Adrenal gland (tissue), 12 donors: ENCODE measurements around the gene BMP6. TPM values are rescaled to one million over a fixed set of nuclear protein-coding genes. Genes with fewer than 3 reads are reported as not detected.

Source experiments
- DNase-seq, 7 donors: peaks; one replicate each; pipeline ENCODE4 v3.0.0-alpha.2; 2019 to 2020
- H3K27ac ChIP-seq, 5 donors: fragments of 200-600 bp; sonication (generic) in 4 of 5; 1 replicate in 3 of 5; 2 replicates in 2 of 5; pipeline versions ENCODE4 v1.5.1 to v1.8.0; 2016 to 2020; ENCODE audit warnings: mild to moderate bottlenecking in 1 of 5
- H3K27me3 ChIP-seq: fragments of 200-600 bp; 2 replicates; pipeline ENCODE4 v1.8.0; 2021
- H3K36me3 ChIP-seq, 2 donors: fragments of 200-600 bp; replicated peaks in 1 of 2; 1 replicate in 1 of 2; 2 replicates in 1 of 2; pipeline versions ENCODE4 v1.5.1 to v1.8.0; 2018 to 2022
- H3K4me1 ChIP-seq, 2 donors: fragments of 200-600 bp; replicated peaks in 1 of 2; 1 replicate in 1 of 2; 2 replicates in 1 of 2; pipeline versions ENCODE4 v1.5.1 to v1.8.0; 2018 to 2021
- H3K4me3 ChIP-seq, 4 donors: fragments of 200-600 bp; sonication (generic) in 3 of 4; one replicate each; pipeline ENCODE4 v1.5.1; 2016 to 2018
- H3K9me3 ChIP-seq, 3 donors: fragments of 200-600 bp; sonication (generic) in 1 of 3; replicated peaks in 1 of 3; 1 replicate in 2 of 3; 2 replicates in 1 of 3; pipeline versions ENCODE4 v1.5.1 to v1.8.0; 2016 to 2021
- POLR2A ChIP-seq, 2 donors: fragments of 450-650 bp; IDR thresholded peaks; one replicate each; pipeline ENCODE4 v1.6.1; 2017; ENCODE audit warnings: antibody characterized with exemption in 2 of 2, mild to moderate bottlenecking in 2 of 2, moderate library complexity in 1 of 2
- WGBS, 4 donors: extraction: QIAGEN DNeasy Blood & Tissue Kit in 2 of 4; methylation state at CpG; one replicate each; pipeline versions ENCODE4 v1.1.5 to v1.1.7; 2013 to 2017; 5-methylcytosine and 5-hydroxymethylcytosine counted together
- intact Hi-C, 2 donors: fragments of 100-400 bp; cut with DNase I; formaldehyde crosslinking; loops; one replicate each; pipeline versions ENCODE4 v1.14.1 to v1.15.0; 2022 to 2023
- polyA plus RNA-seq, 3 donors: library from polyadenylated mRNA; stranded (reverse); fragments of 200-250 nt in 2 of 3; fragments of 350-450 nt in 1 of 3; fragmentation: Illumina TruSeq in 1 of 3; extraction: RNeasy Lipid Tissue Mini Kit (QIAGEN cat#74804) in 1 of 3; gene quantifications; one replicate each; pipeline ENCODE4 v1.2.3, GENCODE V29; 2013 to 2014
- total RNA-seq, 9 donors: library from RNA; depleted of rRNA in 4 of 9; stranded (reverse); fragments of >200 nt in 4 of 9; fragments of 120-200 nt in 1 of 9; fragmentation: NEBNext Ultra II Directional in 1 of 9; extraction: Animal tissue kit (Norgen Biotek cat#: 25700) in 1 of 9; gene quantifications; one replicate each; pipeline versions ENCODE4 v1.1.0 to v1.2.4, GENCODE V29; 2013 to 2023
- TF ChIP-seq, protein P1 (sequence below), 6 experiments: fragments of 450-650 bp in 4 of 6; fragments of 200-600 bp in 2 of 6; sonication (generic) in 1 of 6; IDR thresholded peaks; 1 replicate in 5 of 6; 2 replicates in 1 of 6; pipeline versions ENCODE4 v1.5.1 to v1.8.0; 2016 to 2021; ENCODE audit warnings: antibody characterized with exemption in 6 of 6, mild to moderate bottlenecking in 2 of 6, moderate library complexity in 1 of 6
- donor health status: healthy with polysubstance abuse.
- donor health status: Bipolar disorder and iron deficiency.
- donor health status: DM: yes; HTN: yes; CAD: no.
- donor health status: DM: no; HTN: no; CAD: no.
- donor health status: DM: no; HTN: no; CAD: no.
- donor health status: DM: yes; HTN: yes; CAD: no.

The BMP6 gene
- total and polyA plus RNA-seq, 12 donors: 1.4 to 17.0 (median 4.2) TPM

DNA sequence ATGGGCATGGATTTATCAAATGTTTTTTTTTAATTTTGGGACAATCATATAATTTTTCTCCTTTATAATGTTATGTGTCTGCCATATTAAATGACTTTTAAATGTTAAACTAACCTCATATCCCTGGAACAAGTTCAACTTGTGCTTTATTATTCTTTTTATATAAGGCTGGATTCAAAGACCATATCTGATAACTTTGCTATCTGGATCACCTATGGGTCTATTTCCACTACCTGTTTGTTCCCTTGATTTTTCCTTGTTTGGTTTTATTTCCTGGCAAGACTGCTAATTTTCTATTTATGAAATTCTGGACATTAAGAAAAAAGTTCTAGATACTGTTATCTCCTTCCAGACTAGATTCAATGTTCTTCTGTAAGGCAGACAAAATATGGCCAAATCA lies 125.9 kb downstream of the BMP6 start:
- intact Hi-C loops: loop anchor here (10.0 kb wide), 1 partner anchor 127 kb away; the partner anchor contains the start of gene BMP6 (in 2 of the 2)
- Histone ChIP-seq H3K27ac (no peak overlapping the region), H3K4me1 (peaks cover 7 to 11% of the 10 kb centered on the region in 2 donors), H3K27me3 (no peaks in the 10 kb centered on the region), H3K4me3 (no peak overlapping the region), H3K36me3 (no peaks in the 10 kb centered on the region), H3K9me3 (peaks cover 0 to 17% (median 0%) of the 10 kb centered on the region in 3 donors)
- TF ChIP-seq, protein P1, sequence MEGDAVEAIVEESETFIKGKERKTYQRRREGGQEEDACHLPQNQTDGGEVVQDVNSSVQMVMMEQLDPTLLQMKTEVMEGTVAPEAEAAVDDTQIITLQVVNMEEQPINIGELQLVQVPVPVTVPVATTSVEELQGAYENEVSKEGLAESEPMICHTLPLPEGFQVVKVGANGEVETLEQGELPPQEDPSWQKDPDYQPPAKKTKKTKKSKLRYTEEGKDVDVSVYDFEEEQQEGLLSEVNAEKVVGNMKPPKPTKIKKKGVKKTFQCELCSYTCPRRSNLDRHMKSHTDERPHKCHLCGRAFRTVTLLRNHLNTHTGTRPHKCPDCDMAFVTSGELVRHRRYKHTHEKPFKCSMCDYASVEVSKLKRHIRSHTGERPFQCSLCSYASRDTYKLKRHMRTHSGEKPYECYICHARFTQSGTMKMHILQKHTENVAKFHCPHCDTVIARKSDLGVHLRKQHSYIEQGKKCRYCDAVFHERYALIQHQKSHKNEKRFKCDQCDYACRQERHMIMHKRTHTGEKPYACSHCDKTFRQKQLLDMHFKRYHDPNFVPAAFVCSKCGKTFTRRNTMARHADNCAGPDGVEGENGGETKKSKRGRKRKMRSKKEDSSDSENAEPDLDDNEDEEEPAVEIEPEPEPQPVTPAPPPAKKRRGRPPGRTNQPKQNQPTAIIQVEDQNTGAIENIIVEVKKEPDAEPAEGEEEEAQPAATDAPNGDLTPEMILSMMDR (IDR thresholded peaks at IDR 0.05): no peak
- TF ChIP-seq POLR2A (IDR thresholded peaks at IDR 0.05): no peak
- no peak for DNase-seq

DNA sequence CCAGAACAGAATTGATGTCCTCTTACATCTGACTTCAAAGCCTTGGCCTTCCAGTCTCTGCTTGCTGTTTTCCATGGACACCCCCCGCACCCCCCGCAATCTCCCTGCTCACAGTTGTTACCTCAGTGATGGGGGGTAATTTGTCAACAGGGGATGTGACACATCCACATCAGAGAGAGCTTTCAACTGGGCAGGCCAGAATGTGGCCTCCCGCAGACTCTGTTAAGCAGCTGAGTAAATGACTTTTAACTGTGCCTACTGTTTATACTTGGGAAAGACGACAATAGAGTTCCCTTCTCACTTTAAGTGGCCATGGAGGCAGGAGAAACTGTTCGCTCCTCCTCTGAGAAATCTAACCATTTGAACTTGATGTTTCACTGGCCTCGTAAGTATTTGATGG lies 133.7 kb downstream of the BMP6 start:
- WGBS, 4 donors: 66 to 81% (median 67%) methylated on average over 6 of the region's 6 CpGs
- intact Hi-C loops: loop anchor here (10.0 kb wide), 1 partner anchor 135 kb away; the partner anchor contains the start of gene BMP6 (in 2 of the 2)

DNA sequence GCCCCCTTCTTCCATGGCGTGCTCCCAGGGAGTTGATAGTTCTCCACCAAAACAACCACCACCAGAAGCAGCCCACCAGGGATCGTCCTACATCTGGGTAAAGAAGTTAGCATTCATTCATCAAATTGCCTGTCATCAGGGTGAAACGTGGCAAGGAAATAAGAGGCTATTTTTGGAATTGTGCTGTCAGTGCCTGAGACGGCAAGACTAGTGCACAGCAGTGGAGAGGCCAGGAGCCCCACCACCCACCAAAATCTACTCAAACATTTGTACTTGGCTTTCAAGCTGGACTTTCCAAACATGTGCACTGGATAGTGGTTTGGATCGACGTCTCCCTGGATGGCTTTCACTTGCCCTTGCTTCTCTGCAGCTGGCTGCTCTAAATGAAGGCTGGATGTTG lies 139.9 kb downstream of the BMP6 start:
- intact Hi-C loops: no loop called here
- Histone ChIP-seq H3K9me3 (no peaks in the 10 kb centered on the region), H3K4me1 (no peaks in the 10 kb centered on the region), H3K27ac (no peak overlapping the region), H3K4me3 (no peak overlapping the region), H3K27me3 (no peaks in the 10 kb centered on the region), H3K36me3 (no peaks in the 10 kb centered on the region)
- DNase-seq: no peak
- WGBS, 4 donors: 60 to 75% (median 64%) methylated on average over 5 to 6 of the region's 6 CpGs
- TF ChIP-seq, protein P1 (IDR thresholded peaks at IDR 0.05): no peak
- no peak for TF ChIP-seq POLR2A (IDR thresholded peaks at IDR 0.05)

More for the DNA sequence above, 133.7 kb downstream of the BMP6 start:
- H3K4me3 ChIP-seq: no peak overlapping the region
- H3K27ac ChIP-seq: no peak overlapping the region
- H3K36me3 ChIP-seq: no peaks in the 10 kb centered on the region
- H3K9me3 ChIP-seq: no peaks in the 10 kb centered on the region
- no peaks in the 10 kb centered on the region for H3K4me1 ChIP-seq
- no peak for TF ChIP-seq POLR2A (IDR thresholded peaks at IDR 0.05)
- TF ChIP-seq, protein P1 (IDR thresholded peaks at IDR 0.05): no peak
- DNase-seq: no peak
- no peaks in the 10 kb centered on the region for H3K27me3 ChIP-seq

DNA sequence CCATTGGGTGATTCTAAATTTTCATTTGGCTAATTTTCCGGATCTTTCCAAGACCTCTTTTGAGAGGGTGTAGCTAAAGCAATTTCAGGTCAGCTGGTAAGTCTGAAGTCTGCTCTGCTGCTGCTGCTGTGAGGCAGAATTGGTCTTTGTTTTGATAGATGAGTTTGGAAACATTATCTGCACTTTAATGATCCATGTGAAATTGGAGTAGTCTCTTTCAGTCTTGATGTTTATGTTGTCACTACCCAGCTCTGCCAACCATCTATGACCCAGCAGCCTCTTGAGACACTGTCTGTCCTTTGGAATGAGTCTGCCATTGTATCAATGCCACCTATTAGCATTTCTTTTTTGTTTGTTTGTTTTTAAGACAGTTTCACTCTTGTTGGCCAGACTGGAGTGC lies 140.6 kb downstream of the BMP6 start:
- 69 to 95% (median 78%) methylated on average over 1 of the region's 1 CpG for WGBS, 4 donors
- intact Hi-C loops: no loop called here
- no peaks in the 10 kb centered on the region for H3K4me1 ChIP-seq
- no peaks in the 10 kb centered on the region for H3K36me3 ChIP-seq
- DNase-seq: no peak
- H3K27me3 ChIP-seq: no peaks in the 10 kb centered on the region
- H3K9me3 ChIP-seq: no peaks in the 10 kb centered on the region
- no peak overlapping the region for H3K27ac ChIP-seq
- TF ChIP-seq, protein P1 (IDR thresholded peaks at IDR 0.05): no peak
- no peak for TF ChIP-seq POLR2A (IDR thresholded peaks at IDR 0.05)
- H3K4me3 ChIP-seq: no peak overlapping the region
